ENCODE data around the gene NUTF2. TPM values are rescaled to one million over a fixed set of nuclear protein-coding genes. Genes with fewer than 3 reads are reported as not detected.

The NUTF2 gene
- total and polyA plus RNA-seq, 2 experiments from 2014 or later: 100 to 197 TPM

GRCh38 chr16:67883872-67884261, 37.1 kb downstream of the NUTF2 start:
- H2AFZ ChIP-seq: no peak overlapping the region
- no peaks in the 10 kb centered on the region for H3K9me3 ChIP-seq (ENCODE audit: low read depth)
- peak; percentile 79 for DNase-seq (ENCODE audit: low spot score)
- no peak overlapping the region for H3K4me3 ChIP-seq
- H3K36me3 ChIP-seq (replicated peaks; ENCODE audit: insufficient read depth, low read depth): no peaks in the 10 kb centered on the region
- no peaks in the 10 kb centered on the region for H3K27me3 ChIP-seq
- H3K79me2 ChIP-seq: no peaks in the 10 kb centered on the region
- H3K27ac ChIP-seq: no peak overlapping the region
- H3K9me2 ChIP-seq (replicated peaks; ENCODE audit: insufficient read depth): no peaks in the 10 kb centered on the region
- TF ChIP-seq EZH2 (IDR thresholded peaks at IDR 0.05; ENCODE audit: borderline replicate concordance) (no peak), EZH2phosphoT487 (IDR thresholded peaks at IDR 0.05; ENCODE audit: low read depth, severe bottlenecking, unreplicated experiment) (no peak), CTCF (IDR thresholded peaks at IDR 0.05; ENCODE audit: poor library complexity) (peak; percentile 66)
- 67% methylated on average over 11 of the region's 11 CpGs for WGBS (ENCODE audit: low lambda C conversion rate, missing lambda C conversion rate)
- no peak overlapping the region for H3K4me2 ChIP-seq
- no peaks in the 10 kb centered on the region for H4K20me1 ChIP-seq (ENCODE audit: insufficient read depth, poor library complexity, severe bottlenecking)
- peaks cover 3% of the 10 kb centered on the region for H3K4me1 ChIP-seq (ENCODE audit: insufficient read depth)

DNA sequence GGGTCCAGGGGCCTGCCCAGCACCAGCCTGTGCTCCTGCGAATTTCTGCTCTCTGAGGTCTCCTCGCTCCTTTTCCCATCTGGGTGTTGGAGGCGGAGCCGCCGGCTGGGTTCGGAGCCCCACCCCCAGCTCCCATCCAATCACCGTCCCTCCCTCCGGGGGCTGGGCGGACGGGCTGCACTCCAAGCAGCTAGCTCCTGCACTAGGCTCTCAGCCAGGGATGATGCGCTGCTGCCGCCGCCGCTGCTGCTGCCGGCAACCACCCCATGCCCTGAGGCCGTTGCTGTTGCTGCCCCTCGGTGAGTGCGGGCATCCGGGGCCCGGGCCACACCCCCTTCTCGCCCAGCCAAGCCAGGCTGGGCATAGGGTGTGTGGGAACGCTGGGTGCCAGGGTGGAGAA, 38.0 kb downstream of the NUTF2 start, which contains the start of gene NRN1L:
Gene NRN1L (plus strand): TSS at position 202 of the 400 bp plus-strand sequence. CDS start 19 bp downstream, at position 221.
- H2AFZ ChIP-seq: no peak within 1 kb of the TSS
- H3K36me3 ChIP-seq (replicated peaks; ENCODE audit: insufficient read depth, low read depth): no peaks in the 10 kb centered on the region
- no peaks in the 10 kb centered on the region for H3K9me2 ChIP-seq (replicated peaks; ENCODE audit: insufficient read depth)
- H3K79me2 ChIP-seq: no peaks in the 10 kb centered on the region
- 39% methylated on average over 14 of the region's 22 CpGs for WGBS (ENCODE audit: low lambda C conversion rate, missing lambda C conversion rate)
- H3K4me2 ChIP-seq: no peak within 1 kb of the TSS
- DNase-seq (ENCODE audit: low spot score): peak; percentile 83
- peaks cover 3% of the 10 kb centered on the region for H3K4me1 ChIP-seq (ENCODE audit: insufficient read depth)
- no peak within 1 kb of the TSS for H3K27ac ChIP-seq
- no peaks in the 10 kb centered on the region for H4K20me1 ChIP-seq (ENCODE audit: insufficient read depth, poor library complexity, severe bottlenecking)
- H3K27me3 ChIP-seq: no peaks in the 10 kb centered on the region
- TF ChIP-seq EZH2phosphoT487 (IDR thresholded peaks at IDR 0.05; ENCODE audit: low read depth, severe bottlenecking, unreplicated experiment): no peak
- no peak for TF ChIP-seq CTCF (IDR thresholded peaks at IDR 0.05; ENCODE audit: poor library complexity)
- TF ChIP-seq EZH2 (IDR thresholded peaks at IDR 0.05; ENCODE audit: borderline replicate concordance): no peak
- no peak within 1 kb of the TSS for H3K4me3 ChIP-seq
- no peaks in the 10 kb centered on the region for H3K9me3 ChIP-seq (ENCODE audit: low read depth)

DNA sequence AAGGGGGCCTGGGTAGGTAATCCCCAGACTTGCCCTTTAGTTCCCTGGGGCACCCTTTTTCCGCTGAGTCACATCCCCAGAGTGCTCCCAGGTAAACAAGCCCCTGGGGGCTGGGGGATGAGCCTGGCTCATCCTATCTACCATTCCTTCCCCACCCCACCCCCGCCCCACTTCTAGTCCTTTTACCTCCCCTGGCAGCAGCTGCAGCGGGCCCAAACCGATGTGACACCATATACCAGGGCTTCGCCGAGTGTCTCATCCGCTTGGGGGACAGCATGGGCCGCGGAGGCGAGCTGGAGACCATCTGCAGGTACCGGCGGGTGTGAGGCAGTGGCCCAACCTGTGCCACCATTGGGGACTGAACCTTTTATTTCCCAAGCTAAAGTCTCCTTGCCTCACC, 38.8 kb downstream of the NUTF2 start:
- H3K4me2 ChIP-seq: no peak overlapping the region
- H3K4me1 ChIP-seq (ENCODE audit: insufficient read depth): peaks cover 3% of the 10 kb centered on the region
- H3K4me3 ChIP-seq: no peak overlapping the region
- H2AFZ ChIP-seq: no peak overlapping the region
- H3K27ac ChIP-seq: no peak overlapping the region
- no peak for TF ChIP-seq EZH2phosphoT487 (IDR thresholded peaks at IDR 0.05; ENCODE audit: low read depth, severe bottlenecking, unreplicated experiment)
- no peak for TF ChIP-seq EZH2 (IDR thresholded peaks at IDR 0.05; ENCODE audit: borderline replicate concordance)
- no peak for TF ChIP-seq CTCF (IDR thresholded peaks at IDR 0.05; ENCODE audit: poor library complexity)
- no peaks in the 10 kb centered on the region for H3K9me3 ChIP-seq (ENCODE audit: low read depth)
- H3K36me3 ChIP-seq (replicated peaks; ENCODE audit: insufficient read depth, low read depth): no peaks in the 10 kb centered on the region
- no peaks in the 10 kb centered on the region for H3K27me3 ChIP-seq
- no peaks in the 10 kb centered on the region for H4K20me1 ChIP-seq (ENCODE audit: insufficient read depth, poor library complexity, severe bottlenecking)
- 91% methylated on average over 12 of the region's 12 CpGs for WGBS (ENCODE audit: low lambda C conversion rate, missing lambda C conversion rate)
- no peaks in the 10 kb centered on the region for H3K9me2 ChIP-seq (replicated peaks; ENCODE audit: insufficient read depth)
- H3K79me2 ChIP-seq: no peaks in the 10 kb centered on the region
- DNase-seq (ENCODE audit: low spot score): no peak

DNA sequence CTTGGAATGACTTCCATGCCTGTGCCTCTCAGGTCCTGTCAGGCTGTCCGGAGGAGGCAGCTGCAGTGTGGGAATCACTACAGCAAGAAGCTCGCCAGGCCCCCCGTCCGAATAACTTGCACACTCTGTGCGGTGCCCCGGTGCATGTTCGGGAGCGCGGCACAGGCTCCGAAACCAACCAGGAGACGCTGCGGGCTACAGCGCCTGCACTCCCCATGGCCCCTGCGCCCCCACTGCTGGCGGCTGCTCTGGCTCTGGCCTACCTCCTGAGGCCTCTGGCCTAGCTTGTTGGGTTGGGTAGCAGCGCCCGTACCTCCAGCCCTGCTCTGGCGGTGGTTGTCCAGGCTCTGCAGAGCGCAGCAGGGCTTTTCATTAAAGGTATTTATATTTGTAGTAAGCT, 39.2 kb downstream of the NUTF2 start:
- Histone ChIP-seq H3K79me2 (no peaks in the 10 kb centered on the region), H3K9me3 (ENCODE audit: low read depth) (no peaks in the 10 kb centered on the region), H3K27me3 (no peaks in the 10 kb centered on the region), H4K20me1 (ENCODE audit: insufficient read depth, poor library complexity, severe bottlenecking) (no peaks in the 10 kb centered on the region), H3K36me3 (replicated peaks; ENCODE audit: insufficient read depth, low read depth) (no peaks in the 10 kb centered on the region), H3K9me2 (replicated peaks; ENCODE audit: insufficient read depth) (no peaks in the 10 kb centered on the region), H3K4me1 (ENCODE audit: insufficient read depth) (peaks cover 3% of the 10 kb centered on the region), H3K27ac (no peak overlapping the region), H3K4me2 (no peak overlapping the region), H2AFZ (no peak overlapping the region), H3K4me3 (no peak overlapping the region)
- TF ChIP-seq EZH2 (IDR thresholded peaks at IDR 0.05; ENCODE audit: borderline replicate concordance) (no peak), CTCF (IDR thresholded peaks at IDR 0.05; ENCODE audit: poor library complexity) (no peak), EZH2phosphoT487 (IDR thresholded peaks at IDR 0.05; ENCODE audit: low read depth, severe bottlenecking, unreplicated experiment) (no peak)
- 95% methylated on average over 19 of the region's 19 CpGs for WGBS (ENCODE audit: low lambda C conversion rate, missing lambda C conversion rate)
- DNase-seq (ENCODE audit: low spot score): no peak

Data from hepatocyte (in vitro differentiated cells).